GM18519 (cell line): ENCODE measurements around the gene FAM124B.

Experiments used
- ATAC-seq: cut with Tn5 transposase; IDR thresholded peaks from one replicate; pipeline ENCODE4 v1.9.1; 2021; ENCODE audit warnings: mild to moderate bottlenecking, moderate library complexity; ENCODE audit not compliant: unreplicated experiment, low FRiP score

FAM124B gene

GRCh38 chr2:224347176-224348051, 54.5 kb downstream of the FAM124B start:
- no peak for ATAC-seq

- no peak for ATAC-seq
These were observed 56.4 kb downstream of the FAM124B start for GRCh38 chr2:224345492-224345891.

DNA sequence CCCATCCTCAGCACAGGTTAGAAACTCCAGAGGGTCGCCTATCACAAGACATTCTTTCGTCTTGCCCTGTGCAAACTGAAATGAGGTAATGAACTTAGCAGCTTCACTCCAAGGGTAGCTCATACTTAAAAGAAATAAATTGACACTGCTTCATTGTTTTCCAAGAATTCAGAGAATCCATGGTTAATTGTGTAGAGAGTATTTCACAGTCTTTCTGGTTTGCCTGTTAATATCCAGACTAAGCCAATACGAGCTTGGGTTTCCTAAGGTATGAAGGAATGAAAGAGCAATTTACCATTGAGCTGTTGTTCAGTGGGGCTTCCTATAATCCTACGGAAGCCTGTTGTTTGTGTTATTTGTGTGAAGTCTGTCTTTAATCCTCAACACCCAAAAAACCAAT, 58.7 kb downstream of the FAM124B start:
- ATAC-seq, result no peak

DNA sequence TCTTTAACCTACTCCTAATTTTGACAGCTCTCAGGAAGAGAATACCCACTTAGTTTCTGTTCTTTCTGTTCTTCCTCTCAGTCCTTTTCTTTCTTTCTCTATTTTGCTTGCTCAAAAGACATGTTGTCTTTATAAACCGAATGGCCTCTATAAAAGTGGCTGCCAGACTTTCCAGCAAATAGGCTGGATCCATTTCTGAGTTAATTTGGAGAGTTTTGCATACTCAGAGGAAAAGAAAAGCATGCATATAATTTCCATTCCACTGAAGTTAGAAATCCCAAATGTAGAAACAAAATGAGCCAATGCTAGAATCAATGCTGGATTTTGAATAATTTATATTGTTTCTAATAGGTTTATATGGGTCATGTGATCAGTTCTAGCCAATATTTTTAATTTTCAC, 65.9 kb downstream of the FAM124B start:
- no peak for ATAC-seq

- no peak for ATAC-seq
These were observed 67.2 kb downstream of the FAM124B start for GRCh38 chr2:224334726-224335125.

- ATAC-seq, result no peak
These were observed 68.0 kb downstream of the FAM124B start for GRCh38 chr2:224333726-224334482.

DNA sequence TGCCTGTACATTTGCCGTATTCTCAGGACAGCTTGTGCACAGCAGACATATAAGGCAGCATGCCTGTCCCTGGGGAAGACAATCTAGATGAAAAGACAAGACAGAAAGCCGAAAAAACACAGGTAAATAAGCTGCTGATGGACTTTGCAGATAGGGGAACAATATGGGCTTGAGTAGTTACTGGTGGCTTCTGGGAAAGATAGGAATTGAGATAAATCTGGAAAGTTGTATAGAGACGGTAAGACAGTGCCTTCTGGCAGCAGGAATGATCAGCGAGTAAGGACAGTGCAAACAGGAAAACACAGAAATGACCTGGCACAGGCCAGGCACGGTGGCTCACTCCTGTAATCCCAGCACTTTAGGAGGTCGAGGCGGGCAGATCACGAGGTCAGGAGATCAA, 70.2 kb downstream of the FAM124B start:
- ATAC-seq, result no peak

- ATAC-seq, result no peak
These were observed 73.1 kb downstream of the FAM124B start for GRCh38 chr2:224328798-224329197.
